Amygdala (tissue), 56 donors: Measurements from ENCODE around the gene SPRED2.
A peak's percentile ranks its signal among the peaks of the same experiment; 100 is the strongest.

Source experiments
- DNase-seq, 56 donors: peaks; one replicate each; lab custom pipeline; 2025; lab: John Stamatoyannopoulos, UW

The SPRED2 gene

DNA sequence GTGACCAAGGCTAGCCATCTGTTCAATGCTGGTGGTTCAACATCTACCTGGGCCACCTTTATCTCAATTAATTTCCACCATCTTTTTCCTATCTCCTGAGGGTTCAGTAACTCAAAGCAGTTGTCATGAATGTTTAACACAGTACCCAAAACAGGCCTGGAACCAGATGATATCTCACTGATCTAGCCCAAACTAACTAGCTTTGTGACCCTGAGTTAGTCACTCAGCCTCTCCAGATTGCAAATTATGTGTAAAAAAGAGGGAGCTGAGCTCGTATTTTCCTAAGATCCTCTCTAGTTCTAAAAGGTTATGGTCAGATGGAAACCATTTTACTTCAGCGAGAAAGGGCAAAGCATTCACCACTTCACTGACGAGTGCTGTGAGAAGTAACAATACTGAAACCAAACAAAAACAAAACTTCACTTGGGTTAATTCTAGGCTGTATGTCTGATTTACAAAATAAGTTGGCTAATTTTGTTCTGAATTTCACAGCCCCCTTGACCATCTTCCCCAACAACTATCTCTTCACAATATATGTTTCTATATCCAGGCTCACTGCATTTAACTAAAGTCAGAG lies 14.8 kb downstream of the SPRED2 start:
- DNase-seq, result no peak

DNA sequence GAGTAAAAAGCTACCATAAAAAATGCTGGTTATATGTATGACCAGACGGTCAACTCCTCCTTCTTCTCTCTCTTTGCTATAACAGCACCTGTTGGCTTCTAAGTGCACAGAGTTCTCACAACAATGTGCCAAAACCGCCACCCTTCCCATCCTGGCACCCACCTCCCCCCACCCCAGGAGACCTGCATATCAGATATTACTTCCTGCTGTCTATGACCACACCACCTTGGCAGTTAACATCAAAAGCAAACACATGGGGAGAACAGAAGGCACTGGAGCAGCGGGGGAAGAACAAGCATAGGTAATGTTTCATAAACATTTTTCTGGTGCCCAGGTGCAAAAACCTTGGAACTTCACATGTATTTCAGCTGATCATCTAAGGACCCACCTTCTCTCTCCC lies 15.5 kb downstream of the SPRED2 start:
- DNase-seq, result no peak

DNA sequence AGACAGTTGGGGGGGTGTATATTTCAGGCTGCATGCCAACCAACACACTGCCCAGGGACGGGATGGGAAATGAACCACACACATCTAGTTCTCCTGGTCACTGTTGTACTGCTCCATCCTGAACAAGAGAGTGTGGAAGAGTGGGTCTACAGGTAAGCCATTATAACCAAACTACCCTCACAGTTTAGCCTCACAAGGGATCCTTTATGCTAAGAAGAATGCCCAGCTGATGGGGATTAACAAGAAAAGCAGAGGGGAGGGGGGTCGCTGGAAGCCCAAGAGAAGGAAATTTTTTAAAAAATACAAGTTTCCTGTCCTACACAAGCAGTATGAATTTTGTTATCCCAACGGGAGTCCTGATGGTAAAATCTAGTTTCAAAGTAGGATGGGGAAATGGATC lies 16.1 kb downstream of the SPRED2 start:
- no peak for DNase-seq

- DNase-seq, result no peak
Observed at GRCh38 chr2:65415091-65415490, 17.3 kb downstream of the SPRED2 start.

GRCh38 chr2:65413610-65414009 lies 18.8 kb downstream of the SPRED2 start:
- no peak for DNase-seq

DNA sequence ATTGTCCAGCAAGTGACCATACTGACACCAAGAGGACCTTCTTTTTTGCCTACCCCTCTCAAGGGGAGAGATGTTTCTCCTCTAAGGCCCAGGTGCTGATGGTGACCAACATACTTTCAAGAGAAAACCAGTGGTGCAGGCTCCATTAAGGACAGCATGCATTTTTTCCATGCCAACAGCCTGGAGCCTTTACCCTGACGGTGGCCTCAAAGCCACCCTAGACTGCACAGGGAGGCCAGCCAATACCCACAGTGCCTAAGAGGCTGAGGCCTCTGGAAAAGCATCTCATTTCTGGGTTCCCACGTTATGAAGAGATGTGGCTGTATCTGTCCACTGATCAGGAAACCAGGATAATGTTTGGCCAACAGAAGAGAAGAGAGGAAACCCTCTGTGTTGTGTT lies 19.3 kb downstream of the SPRED2 start:
- DNase-seq, result no peak

- no peak for DNase-seq
Observed at GRCh38 chr2:65411056-65411795, 21.2 kb downstream of the SPRED2 start.

DNA sequence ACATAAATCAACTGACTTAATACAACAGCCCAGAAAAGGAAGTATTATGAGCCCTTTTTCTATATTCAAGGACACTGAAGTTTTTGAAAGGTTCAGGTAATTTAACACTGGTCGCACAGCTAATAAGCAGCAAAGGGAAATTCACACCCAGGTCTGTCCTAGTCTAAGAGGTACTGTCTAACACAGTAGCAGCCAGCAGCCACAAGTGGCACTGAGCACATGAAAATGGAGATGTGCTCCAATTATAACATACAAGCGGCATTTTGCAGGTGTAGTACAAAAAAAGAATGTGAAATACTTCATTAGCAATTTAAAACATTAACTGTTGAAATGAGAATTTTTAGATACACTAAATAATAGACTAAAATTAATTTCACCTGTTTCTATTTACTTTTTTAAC lies 23.4 kb downstream of the SPRED2 start:
- no peak for DNase-seq

DNA sequence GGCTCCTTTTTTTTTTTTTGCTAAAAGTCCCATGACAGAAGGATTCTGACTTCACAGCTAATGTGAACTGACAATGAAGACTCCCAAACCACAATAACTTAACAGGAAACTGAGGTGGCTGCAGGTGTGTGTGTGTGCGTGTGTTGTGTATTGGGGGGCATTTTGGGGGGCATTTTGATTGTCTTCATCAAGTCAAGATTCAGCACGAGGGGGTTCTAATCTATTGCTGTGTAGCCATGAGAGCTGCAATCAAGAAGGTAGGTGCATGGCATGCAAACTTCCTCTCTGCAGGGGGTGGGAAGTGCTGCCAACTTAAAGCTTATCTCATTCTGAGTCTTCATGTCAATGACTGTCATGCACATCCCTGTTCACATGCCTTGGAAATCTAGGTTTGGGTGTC lies 25.2 kb downstream of the SPRED2 start:
- DNase-seq, result no peak

GRCh38 chr2:65404988-65405697 lies 27.3 kb downstream of the SPRED2 start:
- peak in 1 of 56 donors; percentile 12 for DNase-seq

- DNase-seq, result no peak
Observed at GRCh38 chr2:65403529-65403915, 28.9 kb downstream of the SPRED2 start.

- no peak for DNase-seq
Observed at GRCh38 chr2:65402780-65403528, 29.4 kb downstream of the SPRED2 start.

DNA sequence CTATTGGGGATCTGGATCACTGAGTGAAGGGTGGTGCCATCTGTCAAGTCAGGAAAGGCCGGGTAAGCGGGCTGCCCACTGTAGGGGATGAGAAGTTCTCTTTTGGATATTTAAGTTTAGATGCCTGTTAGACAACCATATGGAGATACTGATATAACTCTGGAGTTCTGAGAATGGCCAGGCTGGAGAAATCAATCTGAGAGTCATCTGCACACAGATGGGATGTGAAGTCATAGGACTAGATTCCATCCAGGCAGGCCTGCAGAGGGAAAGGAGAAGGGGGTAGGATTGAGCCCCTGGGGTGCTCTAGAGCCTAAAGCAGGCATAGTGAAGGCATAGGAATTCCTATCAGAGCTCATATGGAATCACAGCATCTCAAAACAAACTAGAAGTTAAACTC lies 30.1 kb downstream of the SPRED2 start:
- DNase-seq, result no peak

DNA sequence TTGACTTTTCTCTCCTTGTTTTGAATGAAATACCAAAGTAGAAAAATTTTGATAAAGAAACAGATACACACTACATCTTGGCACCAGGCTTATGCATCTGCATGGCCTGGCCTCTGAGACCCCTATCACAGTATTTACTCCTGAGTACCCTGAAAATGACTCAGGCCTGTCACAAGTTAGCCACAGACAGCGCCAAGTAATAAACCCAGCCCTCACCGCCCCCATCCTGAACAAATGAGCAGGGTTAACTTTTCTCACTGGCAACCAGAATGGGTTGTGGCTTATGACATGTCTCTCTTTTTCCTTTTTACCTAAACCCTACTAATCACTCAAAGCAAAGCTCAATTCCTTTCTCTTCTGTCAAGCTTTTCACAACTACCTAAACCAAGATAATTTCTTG lies 35.3 kb downstream of the SPRED2 start:
- DNase-seq, result no peak

- no peak for DNase-seq
Observed at GRCh38 chr2:65396348-65397026, 35.9 kb downstream of the SPRED2 start.

- no peak for DNase-seq
Observed at GRCh38 chr2:65395621-65396347, 36.6 kb downstream of the SPRED2 start.

- no peak for DNase-seq
Observed at GRCh38 chr2:65393743-65394422, 38.5 kb downstream of the SPRED2 start.

- no peak for DNase-seq
Observed at GRCh38 chr2:65393046-65393445, 39.4 kb downstream of the SPRED2 start.

- peak in 9 of 56 donors; percentile 3 to 38 (median 18) for DNase-seq
Observed at GRCh38 chr2:65392609-65393008, 39.8 kb downstream of the SPRED2 start.
